Loucy (cell line): ENCODE data around the gene CRELD2.

ENCODE experiments used
- H2AFZ ChIP-seq: fragments of 200-600 bp; sonication (generic); 2 replicates; pipeline ENCODE4 v1.6.0; 2016; ENCODE audit warnings: antibody characterized with exemption, mild to moderate bottlenecking, low read length, moderate library complexity
- H3F3A ChIP-seq: fragments of 200-600 bp; 2 replicates; pipeline ENCODE4 v1.6.0; 2016; ENCODE audit warnings: antibody characterized with exemption, low read depth, mild to moderate bottlenecking
- H3K27me3 ChIP-seq: fragments of 200-600 bp; sonication (generic); 2 replicates; pipeline ENCODE4 v1.6.1; 2014; ENCODE audit warnings: low read length, mild to moderate bottlenecking; ENCODE audit not compliant: insufficient read depth, poor library complexity, severe bottlenecking
- H3K36me3 ChIP-seq: fragments of 200-600 bp; sonication (generic); 2 replicates; pipeline ENCODE4 v1.6.1; 2016; ENCODE audit warnings: low read length; ENCODE audit not compliant: insufficient read depth
- H3K4me1 ChIP-seq: fragments of 200-600 bp; sonication (generic); 2 replicates; pipeline ENCODE4 v1.5.1; 2014; ENCODE audit warnings: low read length, mild to moderate bottlenecking; ENCODE audit not compliant: insufficient read depth, poor library complexity, severe bottlenecking
- H3K4me2 ChIP-seq: fragments of 200-600 bp; sonication (generic); 2 replicates; pipeline ENCODE4 v1.6.0; 2014; ENCODE audit warnings: antibody characterized with exemption, low read length, low read depth, mild to moderate bottlenecking; ENCODE audit not compliant: poor library complexity, severe bottlenecking
- H3K4me3 ChIP-seq: fragments of 200-600 bp; sonication (generic); 2 replicates; pipeline ENCODE4 v1.5.1; 2014; ENCODE audit warnings: low read length, mild to moderate bottlenecking, mixed read lengths; ENCODE audit not compliant: poor library complexity, severe bottlenecking
- H3K79me2 ChIP-seq: fragments of 200-600 bp; sonication (generic); 2 replicates; pipeline ENCODE4 v1.6.1; 2014; ENCODE audit warnings: low read length; ENCODE audit not compliant: insufficient read depth
- H3K9ac ChIP-seq: fragments of 200-600 bp; sonication (generic); 2 replicates; pipeline ENCODE4 v1.6.0; 2014; ENCODE audit warnings: mild to moderate bottlenecking, low read depth, low read length, moderate library complexity; ENCODE audit not compliant: poor library complexity, severe bottlenecking
- H3K9me2 ChIP-seq: fragments of 200-600 bp; sonication (generic); replicated peaks from 2 replicates; pipeline ENCODE4 v1.6.1; 2016; ENCODE audit warnings: low read depth, low read length, mixed read lengths
- H3K9me3 ChIP-seq: fragments of 200-600 bp; sonication (generic); 2 replicates; pipeline ENCODE4 v1.6.1; 2014; ENCODE audit warnings: mild to moderate bottlenecking, antibody characterized with exemption, low read length, low read depth; ENCODE audit not compliant: insufficient read depth
- H4K20me1 ChIP-seq: fragments of 200-600 bp; sonication (generic); 2 replicates; pipeline ENCODE4 v1.6.0; 2014; ENCODE audit warnings: antibody characterized with exemption, low read length, mild to moderate bottlenecking; ENCODE audit not compliant: insufficient read depth, poor library complexity, severe bottlenecking
- CTCF ChIP-seq: fragments of 200-600 bp; sonication (generic); conservative IDR thresholded peaks from 2 replicates; pipeline ENCODE4 v1.5.1; 2014; ENCODE audit warnings: mild to moderate bottlenecking, antibody characterized with exemption, low read length
- EZH2phosphoT487 ChIP-seq: fragments of 200-600 bp; IDR thresholded peaks from 2 replicates; pipeline ENCODE4 v1.6.1; 2018; ENCODE audit warnings: antibody characterized with exemption, mild to moderate bottlenecking, moderate library complexity, borderline replicate concordance

Gene CRELD2

GRCh38 chr22:49920859-49921258 is 2.4 kb downstream of the CRELD2 start:
- H3K4me2 ChIP-seq = no peak overlapping the region

GRCh38 chr22:49921508-49922278 is 3.3 kb downstream of the CRELD2 start:
- Histone ChIP-seq H3K9ac (no peak overlapping the region), H3K79me2 (peaks cover 3% of the 10 kb centered on the region; the same call in 1 of the 2 replicates), H3K4me3 (no peak overlapping the region), H3K9me3 (no peaks in the 10 kb centered on the region), H4K20me1 (peaks cover 2% of the 10 kb centered on the region), H3K4me1 (peaks cover 15% of the 10 kb centered on the region), H2AFZ (no peak overlapping the region), H3K27me3 (no peaks in the 10 kb centered on the region), H3K9me2 (no peaks in the 10 kb centered on the region), H3K4me2 (no peak overlapping the region), H3K36me3 (no peaks in the 10 kb centered on the region), H3F3A (no peaks in the 10 kb centered on the region)
- TF ChIP-seq EZH2phosphoT487 (no peak), CTCF (no peak)

More at GRCh38 chr22:49920859-49921258, 2.4 kb downstream of the CRELD2 start:
- Histone ChIP-seq H3K9me3 (no peaks in the 10 kb centered on the region), H2AFZ (no peak overlapping the region), H3K4me3 (no peak overlapping the region), H3F3A (no peaks in the 10 kb centered on the region), H3K79me2 (peaks cover 3% of the 10 kb centered on the region; the same call in 1 of the 2 replicates), H3K9me2 (no peaks in the 10 kb centered on the region), H4K20me1 (peaks cover 2% of the 10 kb centered on the region), H3K36me3 (no peaks in the 10 kb centered on the region), H3K9ac (no peak overlapping the region), H3K27me3 (no peaks in the 10 kb centered on the region), H3K4me1 (peaks cover 10% of the 10 kb centered on the region)
- no peak for TF ChIP-seq EZH2phosphoT487
- TF ChIP-seq CTCF = no peak

- no peak overlapping the region for H3K4me3 ChIP-seq
- H2AFZ ChIP-seq = no peak overlapping the region
- no peak overlapping the region for H3K9ac ChIP-seq
- no peaks in the 10 kb centered on the region for H3F3A ChIP-seq
- TF ChIP-seq CTCF (no peak), EZH2phosphoT487 (no peak)
- no peaks in the 10 kb centered on the region for H3K9me3 ChIP-seq
- H3K9me2 ChIP-seq = no peaks in the 10 kb centered on the region
- no peak overlapping the region for H3K4me2 ChIP-seq
- no peaks in the 10 kb centered on the region for H4K20me1 ChIP-seq
- peaks cover 14% of the 10 kb centered on the region for H3K4me1 ChIP-seq
- H3K27me3 ChIP-seq = no peaks in the 10 kb centered on the region
- no peaks in the 10 kb centered on the region for H3K36me3 ChIP-seq
- peaks cover 3% of the 10 kb centered on the region; the same call in 1 of the 2 replicates for H3K79me2 ChIP-seq
Observed at GRCh38 chr22:49922484-49922883, 4.0 kb downstream of the CRELD2 start.
